CD4-positive, alpha-beta T cell treated with Interleukin-1 beta for 1 hour (primary cell): ENCODE results near the gene KAT7.

ENCODE experiments used
- DNase-seq, 2 donors: peaks; one replicate each; pipeline ENCODE4 v3.0.0-alpha.2; 2020 to 2022

Gene KAT7

GRCh38 chr17:49814781-49815529, 26.5 kb downstream of the KAT7 start:
- no peak for DNase-seq

GRCh38 chr17:49815761-49816281, 27.3 kb downstream of the KAT7 start:
- no peak for DNase-seq

GRCh38 chr17:49817993-49818392, 29.5 kb downstream of the KAT7 start:
- peak; percentile 55 to 68 for DNase-seq

GRCh38 chr17:49819138-49819537, 30.7 kb downstream of the KAT7 start:
- DNase-seq: peak in 1 of 2 donors; percentile 24

GRCh38 chr17:49819651-49820050, 31.2 kb downstream of the KAT7 start:
- no peak for DNase-seq

- DNase-seq: no peak
Observed at GRCh38 chr17:49820773-49821172, 32.3 kb downstream of the KAT7 start.

- no peak for DNase-seq
Observed at GRCh38 chr17:49821466-49821865, 33.0 kb downstream of the KAT7 start.

GRCh38 chr17:49821916-49822315, 33.4 kb downstream of the KAT7 start:
- no peak for DNase-seq

GRCh38 chr17:49822829-49823228, 34.3 kb downstream of the KAT7 start:
- no peak for DNase-seq

- no peak for DNase-seq
Observed at GRCh38 chr17:49823614-49824013, 35.1 kb downstream of the KAT7 start.

- DNase-seq: no peak
Observed at GRCh38 chr17:49825645-49826044, 37.2 kb downstream of the KAT7 start.

GRCh38 chr17:49828325-49828724, 39.8 kb downstream of the KAT7 start:
- peak in 1 of 2 donors; percentile 8 for DNase-seq

- no peak for DNase-seq
Observed at GRCh38 chr17:49829026-49829425, 40.5 kb downstream of the KAT7 start.

GRCh38 chr17:49830605-49831004, 42.1 kb downstream of the KAT7 start:
- DNase-seq: no peak

GRCh38 chr17:49832840-49833599, 44.5 kb downstream of the KAT7 start:
- no peak for DNase-seq

- DNase-seq: no peak
Observed at GRCh38 chr17:49834118-49834743, 45.8 kb downstream of the KAT7 start.

- no peak for DNase-seq
Observed at GRCh38 chr17:49835472-49835871, 47.0 kb downstream of the KAT7 start.

GRCh38 chr17:49836111-49837030, 47.9 kb downstream of the KAT7 start:
- no peak for DNase-seq

GRCh38 chr17:49839455-49839854, 51.0 kb downstream of the KAT7 start:
- no peak for DNase-seq

- no peak for DNase-seq
Observed at GRCh38 chr17:49841548-49841947, 53.1 kb downstream of the KAT7 start.

- no peak for DNase-seq
Observed at GRCh38 chr17:49842371-49842770, 53.9 kb downstream of the KAT7 start.

- DNase-seq: no peak
Observed at GRCh38 chr17:49842846-49843245, 54.4 kb downstream of the KAT7 start.
